A549 (cell line): Measurements from ENCODE around the gene POLR3C. TPM values are rescaled to one million over a fixed set of nuclear protein-coding genes. Genes with fewer than 3 reads are reported as not detected.

Source experiments
- ATOH8 ChIP-seq: fragments of 250-450 bp; sonication (Bioruptor Pico); IDR thresholded peaks from 2 replicates; pipeline ENCODE4 v1.5.0; 2020; ENCODE audit warnings: low read depth, mild to moderate bottlenecking, moderate library complexity
- BHLHE40 ChIP-seq: IDR thresholded peaks from 2 replicates; pipeline ENCODE4 v1.6.1; 2012; ENCODE audit warnings: low read depth, low read length, inconsistent platforms
- CBX2 ChIP-seq: fragments of 200-600 bp; sonication (generic); IDR thresholded peaks from 2 replicates; pipeline ENCODE4 v1.6.1; 2016; ENCODE audit warnings: low read depth, mild to moderate bottlenecking, borderline replicate concordance
- CHD2 ChIP-seq: fragments of 150-350 bp; IDR thresholded peaks from 2 replicates; pipeline ENCODE4 v1.6.1; 2014; ENCODE audit warnings: low read length; ENCODE audit not compliant: partially characterized antibody
- CHD4 ChIP-seq: fragments of 200-600 bp; sonication (generic); IDR thresholded peaks from 2 replicates; pipeline ENCODE4 v1.6.1; 2016; ENCODE audit warnings: antibody characterized with exemption, mild to moderate bottlenecking, borderline replicate concordance
- EHMT2 ChIP-seq: fragments of 200-600 bp; sonication (generic); IDR thresholded peaks from 2 replicates; pipeline ENCODE4 v1.6.1; 2016; ENCODE audit warnings: antibody characterized with exemption, low read depth, mild to moderate bottlenecking, moderate library complexity
- ELK1 ChIP-seq: fragments of 150-350 bp; IDR thresholded peaks from 2 replicates; pipeline ENCODE4 v1.6.1; 2014; ENCODE audit warnings: low read depth, mild to moderate bottlenecking, low read length
- ESRRA ChIP-seq: fragments of 150-350 bp; IDR thresholded peaks from 2 replicates; pipeline ENCODE4 v1.6.1; 2014; ENCODE audit warnings: mild to moderate bottlenecking, low read length, borderline replicate concordance
- FOSB ChIP-seq: fragments of 250-450 bp; sonication (Bioruptor Pico); IDR thresholded peaks from 2 replicates; pipeline ENCODE4 v1.5.0; 2020; ENCODE audit warnings: mild to moderate bottlenecking, moderate library complexity
- FOSL2 ChIP-seq, 2 experiments: fragments of 450-650 bp in 1 of 2; fragments of >200 bp in 1 of 2; sonication (Bioruptor Twin) in 1 of 2; formaldehyde crosslinking; IDR thresholded peaks; 2 replicates each; pipeline versions ENCODE4 v1.5.0 to v1.6.1; 2016 to 2020; ENCODE audit warnings: mild to moderate bottlenecking in 1 of 2, moderate library complexity in 1 of 2
- FOXS1 ChIP-seq: fragments of 250-450 bp; sonication (Bioruptor Pico); IDR thresholded peaks from 2 replicates; pipeline ENCODE4 v1.5.0; 2020; ENCODE audit warnings: mild to moderate bottlenecking, moderate library complexity
- GATA3 ChIP-seq: IDR thresholded peaks from 2 replicates; pipeline ENCODE4 v1.6.1; 2012; ENCODE audit warnings: borderline replicate concordance
- HDAC2 ChIP-seq: fragments of 200-600 bp; sonication (generic); IDR thresholded peaks from 2 replicates; pipeline ENCODE4 v1.6.1; 2016
- HOXA7 ChIP-seq: fragments of 250-450 bp; sonication (Bioruptor Pico); IDR thresholded peaks from 2 replicates; pipeline ENCODE4 v1.5.0; 2020; ENCODE audit warnings: mild to moderate bottlenecking, moderate library complexity
- HOXB13 ChIP-seq: fragments of 250-450 bp; sonication (Bioruptor Pico); IDR thresholded peaks from 2 replicates; pipeline ENCODE4 v1.5.0; 2020; ENCODE audit warnings: low read depth, mild to moderate bottlenecking, moderate library complexity
- JUN ChIP-seq, 2 experiments: fragments of >200 bp; sonication (Bioruptor Twin); formaldehyde crosslinking; IDR thresholded peaks; 2 replicates in 1 of 2; 3 replicates in 1 of 2; pipeline ENCODE4 v1.6.1; 2016 to 2017
- KDM1A ChIP-seq: fragments of 200-600 bp; sonication (generic); IDR thresholded peaks from 2 replicates; pipeline ENCODE4 v1.6.1; 2016; ENCODE audit warnings: low read depth, mild to moderate bottlenecking
- MAFK ChIP-seq: fragments of 450-650 bp; IDR thresholded peaks from 2 replicates; pipeline ENCODE4 v1.6.1; 2014; ENCODE audit not compliant: partially characterized antibody
- NFE2L2 ChIP-seq: fragments of 150-350 bp; conservative IDR thresholded peaks from 2 replicates; pipeline ENCODE4 v1.6.1; 2014; ENCODE audit warnings: low read length
- NPAS2 ChIP-seq: fragments of 250-450 bp; sonication (Bioruptor Pico); IDR thresholded peaks from 2 replicates; pipeline ENCODE4 v1.8.0; 2022; ENCODE audit warnings: mild to moderate bottlenecking, moderate library complexity, borderline replicate concordance
- NR3C1 ChIP-seq: fragments of >200 bp; sonication (Bioruptor Twin); formaldehyde crosslinking; IDR thresholded peaks from 3 replicates; pipeline ENCODE4 v1.6.1; 2017
- PHF8 ChIP-seq: fragments of 200-600 bp; sonication (generic); IDR thresholded peaks from 2 replicates; pipeline ENCODE4 v1.6.1; 2016; ENCODE audit warnings: low read depth, mild to moderate bottlenecking, antibody characterized with exemption, moderate library complexity, borderline replicate concordance
- RCOR1 ChIP-seq: fragments of 150-350 bp; IDR thresholded peaks from 2 replicates; pipeline ENCODE4 v1.6.1; 2014; ENCODE audit warnings: antibody characterized with exemption, low read length, low read depth
- REST ChIP-seq: fragments of 200-600 bp; sonication (generic); IDR thresholded peaks from 2 replicates; pipeline ENCODE4 v1.6.1; 2016; ENCODE audit warnings: antibody characterized with exemption, mild to moderate bottlenecking, moderate library complexity
- RNF2 ChIP-seq: fragments of 200-600 bp; sonication (generic); IDR thresholded peaks from 2 replicates; pipeline ENCODE4 v1.6.1; 2016; ENCODE audit warnings: low read depth, mild to moderate bottlenecking, antibody characterized with exemption, moderate library complexity, borderline replicate concordance
- SMC3 ChIP-seq: fragments of >200 bp; sonication (Bioruptor Twin); formaldehyde crosslinking; IDR thresholded peaks from 3 replicates; pipeline ENCODE4 v1.6.1; 2018; ENCODE audit warnings: inconsistent platforms
- SREBF2 ChIP-seq: fragments of 450-650 bp; IDR thresholded peaks from 2 replicates; pipeline ENCODE4 v1.6.1; 2014; ENCODE audit warnings: mild to moderate bottlenecking, moderate library complexity
- ZC3H11A ChIP-seq: fragments of 450-650 bp; IDR thresholded peaks from 2 replicates; pipeline ENCODE4 v1.6.1; 2014; ENCODE audit warnings: antibody characterized with exemption, mild to moderate bottlenecking
- ZFP36 ChIP-seq: fragments of 450-650 bp; IDR thresholded peaks from 2 replicates; pipeline ENCODE4 v1.6.1; 2014; ENCODE audit warnings: borderline replicate concordance; ENCODE audit not compliant: partially characterized antibody
- ZNF302 ChIP-seq: fragments of 250-450 bp; sonication (Bioruptor Pico); IDR thresholded peaks from 2 replicates; pipeline ENCODE4 v1.9.0; 2021; ENCODE audit warnings: inconsistent platforms, mild to moderate bottlenecking, moderate library complexity
- polyA plus RNA-seq, 4 experiments: library from polyadenylated mRNA; depleted of rRNA in 3 of 4; stranded (reverse); fragments of >200 nt; fragmentation: RNase III in 1 of 4; extraction: RNeasy Plus Mini Kit Qiagen cat#74134 plus additional on column Dnase treatment in 1 of 4; gene quantifications; 2 replicates in 3 of 4; 3 replicates in 1 of 4; pipeline ENCODE4 v1.2.3, GENCODE V29; 2011 to 2017
- TF ChIP-seq, protein P1 (sequence below): IDR thresholded peaks from 2 replicates; pipeline ENCODE4 v1.6.1; 2012
- TF ChIP-seq, protein P2 (sequence below): fragments of >200 bp; sonication (Bioruptor Twin); formaldehyde crosslinking; IDR thresholded peaks from 3 replicates; pipeline ENCODE4 v1.6.1; 2016
- TF ChIP-seq, protein P3 (sequence below): IDR thresholded peaks from 2 replicates; pipeline ENCODE4 v1.6.1; 2012
- TF ChIP-seq, protein P4 (sequence below): IDR thresholded peaks from 2 replicates; pipeline ENCODE4 v1.6.1; 2012; ENCODE audit warnings: low read depth, borderline replicate concordance

POLR3C gene
- polyA plus RNA-seq, 2 of the 4 experiments (the other 2 are of a cell fraction), result 26.9 to 65.0 TPM

DNA sequence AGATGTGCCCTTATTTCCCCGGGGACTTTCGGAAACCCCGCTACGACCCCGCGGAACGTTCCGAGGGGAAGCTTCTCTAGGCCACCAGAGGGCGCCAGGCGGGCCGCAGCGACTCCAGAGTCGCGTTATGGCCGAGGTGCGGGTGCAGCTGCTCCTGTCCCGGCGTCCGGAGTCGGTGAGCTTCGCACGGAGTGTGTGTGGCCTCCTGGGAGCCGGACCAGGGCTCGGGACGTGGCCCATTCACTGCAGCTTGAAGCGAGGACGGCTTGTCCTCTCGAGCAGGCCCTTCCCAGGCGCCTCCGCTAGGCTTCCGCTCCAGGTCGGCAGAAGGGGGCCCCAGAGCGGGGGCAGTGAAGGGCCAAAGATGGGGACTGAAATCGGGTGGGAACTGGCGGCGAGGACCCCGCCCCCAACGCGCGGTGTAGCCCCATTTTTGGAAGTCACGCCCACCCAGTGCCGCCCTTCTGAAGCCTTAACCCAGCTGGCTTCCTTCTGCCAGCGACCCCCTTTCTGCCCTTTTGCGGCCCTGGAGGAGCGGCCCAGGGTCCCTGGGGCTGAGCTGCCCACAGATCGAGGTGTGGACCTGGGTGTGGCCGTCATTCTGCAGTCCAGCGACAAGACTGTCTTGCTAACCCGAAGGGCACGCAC lies 21.6 kb downstream of the POLR3C start, which contains the start of gene NUDT17 (continued):
- no peak for TF ChIP-seq CHD4
- no peak for TF ChIP-seq ZFP36
- TF ChIP-seq, protein P1, sequence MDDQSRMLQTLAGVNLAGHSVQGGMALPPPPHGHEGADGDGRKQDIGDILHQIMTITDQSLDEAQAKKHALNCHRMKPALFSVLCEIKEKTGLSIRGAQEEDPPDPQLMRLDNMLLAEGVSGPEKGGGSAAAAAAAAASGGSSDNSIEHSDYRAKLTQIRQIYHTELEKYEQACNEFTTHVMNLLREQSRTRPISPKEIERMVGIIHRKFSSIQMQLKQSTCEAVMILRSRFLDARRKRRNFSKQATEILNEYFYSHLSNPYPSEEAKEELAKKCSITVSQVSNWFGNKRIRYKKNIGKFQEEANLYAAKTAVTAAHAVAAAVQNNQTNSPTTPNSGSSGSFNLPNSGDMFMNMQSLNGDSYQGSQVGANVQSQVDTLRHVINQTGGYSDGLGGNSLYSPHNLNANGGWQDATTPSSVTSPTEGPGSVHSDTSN, result 0 out of 2 replicates have a peak, but pooled peaks have one; percentile 26
- peak; percentile 35 for TF ChIP-seq CHD2
- peak in 1 of 2 experiments; percentile 39; a peak in 1 of 5 replicates for TF ChIP-seq JUN (IDR thresholded peaks at IDR 0.05)
- TF ChIP-seq, protein P2, sequence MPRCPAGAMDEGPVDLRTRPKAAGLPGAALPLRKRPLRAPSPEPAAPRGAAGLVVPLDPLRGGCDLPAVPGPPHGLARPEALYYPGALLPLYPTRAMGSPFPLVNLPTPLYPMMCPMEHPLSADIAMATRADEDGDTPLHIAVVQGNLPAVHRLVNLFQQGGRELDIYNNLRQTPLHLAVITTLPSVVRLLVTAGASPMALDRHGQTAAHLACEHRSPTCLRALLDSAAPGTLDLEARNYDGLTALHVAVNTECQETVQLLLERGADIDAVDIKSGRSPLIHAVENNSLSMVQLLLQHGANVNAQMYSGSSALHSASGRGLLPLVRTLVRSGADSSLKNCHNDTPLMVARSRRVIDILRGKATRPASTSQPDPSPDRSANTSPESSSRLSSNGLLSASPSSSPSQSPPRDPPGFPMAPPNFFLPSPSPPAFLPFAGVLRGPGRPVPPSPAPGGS, result 0 out of 3 replicates have a peak, but pooled peaks have one; percentile 34
- no peak for TF ChIP-seq EHMT2
- TF ChIP-seq PHF8, result peak; percentile 61; the same call in 1 of the 2 replicates
- no peak for TF ChIP-seq BHLHE40
- TF ChIP-seq MAFK, result no peak
- TF ChIP-seq SREBF2, result no peak
- TF ChIP-seq CBX2, result no peak
- TF ChIP-seq FOSB (CRISPR knock-in tag), result no peak; the same call in 1 of the 2 replicates
- no peak for TF ChIP-seq NPAS2 (CRISPR knock-in tag)
- TF ChIP-seq, protein P3, sequence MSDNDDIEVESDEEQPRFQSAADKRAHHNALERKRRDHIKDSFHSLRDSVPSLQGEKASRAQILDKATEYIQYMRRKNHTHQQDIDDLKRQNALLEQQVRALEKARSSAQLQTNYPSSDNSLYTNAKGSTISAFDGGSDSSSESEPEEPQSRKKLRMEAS, result peak; percentile 59; the same call in 1 of the 2 replicates
- no peak for TF ChIP-seq RNF2
- TF ChIP-seq NR3C1, result no peak
- no peak for TF ChIP-seq FOXS1
- TF ChIP-seq ZC3H11A, result no peak
- TF ChIP-seq ZNF302 (CRISPR knock-in tag), result no peak
- TF ChIP-seq SMC3, result peak; percentile 85
- no peak for TF ChIP-seq HOXA7 (CRISPR knock-in tag)
- no peak for TF ChIP-seq FOSL2 (IDR thresholded peaks at IDR 0.05)
- no peak for TF ChIP-seq FOSL2 (CRISPR knock-in tag; IDR thresholded peaks at IDR 0.05)
- no peak for TF ChIP-seq KDM1A
- TF ChIP-seq HOXB13 (CRISPR knock-in tag), result no peak
- no peak for TF ChIP-seq ELK1
- TF ChIP-seq ESRRA, result no peak
- no peak for TF ChIP-seq HDAC2
- no peak for TF ChIP-seq RCOR1
- no peak for TF ChIP-seq ATOH8 (CRISPR knock-in tag)
- TF ChIP-seq REST, result no peak
- TF ChIP-seq NFE2L2, result no peak
- TF ChIP-seq GATA3, result no peak
- TF ChIP-seq, protein P4, sequence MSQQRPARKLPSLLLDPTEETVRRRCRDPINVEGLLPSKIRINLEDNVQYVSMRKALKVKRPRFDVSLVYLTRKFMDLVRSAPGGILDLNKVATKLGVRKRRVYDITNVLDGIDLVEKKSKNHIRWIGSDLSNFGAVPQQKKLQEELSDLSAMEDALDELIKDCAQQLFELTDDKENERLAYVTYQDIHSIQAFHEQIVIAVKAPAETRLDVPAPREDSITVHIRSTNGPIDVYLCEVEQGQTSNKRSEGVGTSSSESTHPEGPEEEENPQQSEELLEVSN, result peak; percentile 78
